NCI-H748 treated with DMSO at 0.1 percent for 48 hours (cell line): ENCODE results near the gene CCDC116.
"Not testable (repeated sequence)": the region's sequence is repeated elsewhere in the genome, so short reads cannot be mapped to it uniquely, and the experiment has no call there.

ENCODE experiments used
- DNase-seq: peaks from one replicate; lab custom pipeline; 2025; lab: John Stamatoyannopoulos, UW

The CCDC116 gene

DNA sequence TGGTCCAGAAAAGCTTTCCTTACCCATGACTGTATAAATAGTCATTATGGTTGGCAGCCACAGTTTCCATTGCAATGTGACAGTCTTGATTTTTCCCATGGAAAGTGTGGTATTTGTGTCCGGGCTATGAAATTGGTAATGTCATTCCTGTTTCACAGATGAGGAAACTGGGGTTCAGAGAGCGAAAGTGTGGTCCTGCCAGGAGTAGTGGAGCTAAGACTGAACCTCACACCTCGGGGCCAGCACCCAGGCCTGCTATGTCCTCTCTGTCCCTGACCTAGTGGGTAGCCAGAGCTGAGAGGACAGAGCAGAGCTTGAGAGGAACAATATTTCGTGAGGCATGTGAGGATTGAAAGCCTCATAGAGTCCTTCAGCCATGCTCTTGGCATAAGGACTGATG is 1.5 kb upstream of the CCDC116 start:
- DNase-seq, result no peak

DNA sequence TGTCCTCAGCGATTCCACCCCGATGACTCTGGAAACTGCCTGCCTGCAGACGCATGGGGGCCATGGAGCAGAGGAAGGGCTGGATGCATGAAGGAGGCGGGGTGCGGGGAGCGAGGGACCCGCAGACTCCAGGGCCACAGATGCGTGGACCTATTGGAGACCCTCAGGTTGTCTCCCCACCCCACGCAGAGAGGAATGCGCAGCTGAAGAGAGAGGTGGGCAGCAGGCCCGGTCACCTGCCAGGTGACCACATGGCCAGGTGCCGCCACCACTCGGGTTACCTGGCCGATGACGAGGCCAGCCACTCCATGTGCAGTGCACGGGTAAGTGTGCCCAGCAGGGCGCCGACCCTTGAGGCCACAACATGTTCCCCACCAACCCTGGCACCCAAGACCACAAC is 371 bp downstream of the CCDC116 start:
- DNase-seq, result no peak

GRCh38 chr22:21633481-21633880 is 921 bp downstream of the CCDC116 start:
- no peak for DNase-seq

DNA sequence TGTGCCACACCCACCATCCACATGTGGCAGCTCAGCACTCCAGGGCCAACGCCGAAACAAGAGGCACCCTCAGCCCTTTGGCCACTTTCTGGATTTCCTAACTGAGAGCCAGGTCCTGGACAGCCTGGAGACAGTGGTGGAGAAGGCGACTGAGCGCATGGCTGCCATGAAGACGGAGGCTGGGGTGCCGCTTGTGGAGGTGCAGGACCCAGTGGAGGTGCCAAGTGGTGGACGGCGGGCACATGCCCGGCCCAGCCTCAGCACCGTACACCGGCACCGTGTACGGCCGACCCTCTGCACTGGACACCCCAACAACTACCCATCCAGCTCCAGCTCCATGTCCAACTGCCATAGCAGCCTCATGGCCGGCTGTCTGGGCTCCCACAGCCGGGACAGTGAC is 1.5 kb downstream of the CCDC116 start:
- no peak for DNase-seq

DNA sequence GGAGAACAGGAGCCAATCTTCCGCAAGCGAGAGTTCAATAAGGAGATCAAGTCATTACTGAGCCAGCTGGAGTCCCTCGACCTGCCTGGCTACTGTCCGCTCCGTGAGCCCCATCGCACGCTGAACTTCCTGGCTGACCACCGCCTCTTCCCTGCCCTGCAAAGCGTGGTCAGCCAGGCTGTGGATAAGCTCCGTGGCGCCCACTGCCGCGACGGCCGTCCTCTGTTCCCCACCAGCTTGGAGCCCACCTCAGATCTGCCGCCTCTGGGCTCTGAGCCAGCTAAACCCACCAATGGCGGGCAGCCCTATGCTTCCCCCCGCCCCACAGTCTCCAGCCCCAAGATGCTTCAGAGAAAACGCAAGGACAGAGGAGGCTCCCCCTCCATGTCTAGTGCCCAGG is 2.3 kb downstream of the CCDC116 start:
- DNase-seq, result no peak

DNA sequence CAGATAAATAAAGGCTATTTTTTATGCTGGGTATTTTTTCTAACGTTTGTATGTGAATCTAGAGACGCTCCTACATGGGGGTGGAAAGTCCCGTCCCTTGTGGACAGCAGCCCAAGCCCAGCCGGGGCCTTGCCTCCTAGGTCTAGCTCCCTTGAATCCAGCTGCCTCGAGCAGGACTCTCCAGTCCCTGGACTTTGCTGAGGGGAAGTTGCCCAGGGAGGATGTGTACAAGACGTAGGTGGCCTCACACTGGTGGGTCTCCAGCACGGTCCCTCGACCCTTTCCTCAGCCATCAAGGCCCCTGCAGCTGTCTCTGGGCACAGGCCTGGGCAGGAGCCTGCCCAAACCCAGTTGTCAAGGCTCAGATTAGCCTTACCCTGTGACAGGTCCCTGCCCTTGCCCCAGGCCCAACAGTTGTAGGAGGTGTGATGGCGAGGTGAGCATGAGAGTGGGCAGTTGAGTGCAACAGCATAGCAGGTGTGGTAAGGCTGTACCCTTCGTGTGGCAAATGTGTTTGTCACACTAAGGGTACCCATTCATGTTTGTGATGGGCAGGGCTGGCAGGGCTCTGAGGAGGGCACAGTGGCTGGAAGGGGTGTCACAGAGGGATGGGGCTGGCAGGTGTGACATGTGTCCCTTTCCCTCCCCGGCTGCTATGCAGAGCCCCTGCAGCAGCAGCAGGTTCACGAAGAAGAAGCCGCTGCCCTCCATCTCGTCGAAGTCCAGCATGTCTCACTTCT is 3.4 kb downstream of the CCDC116 start:
- no peak for DNase-seq

DNA sequence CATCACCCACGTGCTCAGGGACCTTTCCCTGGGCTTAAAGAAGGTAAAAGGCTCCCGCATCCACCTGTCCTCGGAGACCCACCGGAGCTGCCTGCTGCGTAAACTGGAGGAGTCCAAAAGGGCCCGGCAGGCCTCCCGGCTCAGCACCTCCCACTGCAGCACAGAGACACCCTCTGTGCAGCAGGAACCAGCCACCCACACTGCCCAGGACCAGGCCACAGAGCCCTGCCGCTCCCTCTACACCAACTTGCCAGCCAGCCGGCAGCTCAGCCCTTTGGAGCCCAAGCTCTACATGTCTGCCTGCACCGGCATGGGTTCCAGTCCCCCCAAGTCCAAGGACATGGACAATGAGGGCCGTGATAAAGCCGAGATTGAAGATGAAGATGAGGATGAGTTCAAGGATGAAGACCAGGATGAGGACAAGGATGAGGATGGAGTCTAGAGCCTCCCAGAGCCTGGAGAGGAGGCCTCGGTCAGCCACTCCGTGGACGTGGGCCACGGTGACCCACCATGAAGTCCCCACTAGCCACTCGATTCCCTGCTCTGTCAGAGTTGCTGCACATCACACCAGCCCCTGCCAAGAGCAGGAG is 4.2 kb downstream of the CCDC116 start:
- DNase-seq, result no peak

- DNase-seq, result not testable (repeated sequence)
Observed at GRCh38 chr22:21637450-21637849, 4.9 kb downstream of the CCDC116 start.

DNA sequence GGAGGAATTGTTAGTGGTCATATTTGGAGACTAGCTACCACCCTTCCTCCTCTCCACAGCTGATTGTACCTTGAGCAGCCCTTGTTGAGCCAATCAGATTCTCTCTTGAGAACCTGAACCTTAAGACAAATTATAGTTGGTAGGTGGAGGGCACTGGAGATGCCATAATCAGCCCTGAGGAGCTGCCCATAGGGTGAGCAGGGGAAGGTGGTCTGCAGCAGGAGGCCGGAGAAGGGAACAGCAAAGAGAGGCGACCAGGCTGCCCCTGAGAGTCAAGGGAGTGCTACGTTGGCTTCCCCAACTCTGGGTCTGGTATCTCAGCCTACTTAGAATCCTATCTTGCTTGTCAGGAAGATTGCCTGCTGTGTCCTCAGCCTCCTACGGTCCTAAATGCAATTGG is 6.8 kb downstream of the CCDC116 start:
- DNase-seq, result no peak

GRCh38 chr22:21640810-21641209 is 8.2 kb downstream of the CCDC116 start:
- DNase-seq, result no peak

DNA sequence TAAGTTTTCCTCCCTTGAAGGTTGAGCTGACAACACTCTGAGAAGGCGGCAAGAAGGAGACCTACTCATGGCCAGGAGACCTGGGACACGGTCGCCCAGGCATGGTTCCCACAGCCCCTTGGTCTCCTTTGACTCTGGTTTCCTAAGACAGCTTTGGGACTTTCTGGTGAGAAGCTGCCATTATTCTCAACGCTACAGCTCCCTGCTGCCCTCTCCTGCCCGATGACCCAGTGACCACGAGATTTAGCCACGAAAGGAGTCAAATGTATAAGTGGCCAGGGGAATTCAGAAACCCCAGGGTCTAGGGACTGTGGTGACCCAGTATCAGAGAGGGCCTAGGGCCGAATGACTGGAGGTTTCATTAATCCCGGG is 8.8 kb downstream of the CCDC116 start:
- peak; percentile 7 for DNase-seq

- peak; percentile 91 for DNase-seq
Observed at GRCh38 chr22:21641789-21642583, 9.4 kb downstream of the CCDC116 start, which contains the start of gene SDF2L1. Gene SDF2L1, plus strand, starts transcription at chr22:21642302. Its CDS starts 35 bp downstream, at chr22:21642337.

DNA sequence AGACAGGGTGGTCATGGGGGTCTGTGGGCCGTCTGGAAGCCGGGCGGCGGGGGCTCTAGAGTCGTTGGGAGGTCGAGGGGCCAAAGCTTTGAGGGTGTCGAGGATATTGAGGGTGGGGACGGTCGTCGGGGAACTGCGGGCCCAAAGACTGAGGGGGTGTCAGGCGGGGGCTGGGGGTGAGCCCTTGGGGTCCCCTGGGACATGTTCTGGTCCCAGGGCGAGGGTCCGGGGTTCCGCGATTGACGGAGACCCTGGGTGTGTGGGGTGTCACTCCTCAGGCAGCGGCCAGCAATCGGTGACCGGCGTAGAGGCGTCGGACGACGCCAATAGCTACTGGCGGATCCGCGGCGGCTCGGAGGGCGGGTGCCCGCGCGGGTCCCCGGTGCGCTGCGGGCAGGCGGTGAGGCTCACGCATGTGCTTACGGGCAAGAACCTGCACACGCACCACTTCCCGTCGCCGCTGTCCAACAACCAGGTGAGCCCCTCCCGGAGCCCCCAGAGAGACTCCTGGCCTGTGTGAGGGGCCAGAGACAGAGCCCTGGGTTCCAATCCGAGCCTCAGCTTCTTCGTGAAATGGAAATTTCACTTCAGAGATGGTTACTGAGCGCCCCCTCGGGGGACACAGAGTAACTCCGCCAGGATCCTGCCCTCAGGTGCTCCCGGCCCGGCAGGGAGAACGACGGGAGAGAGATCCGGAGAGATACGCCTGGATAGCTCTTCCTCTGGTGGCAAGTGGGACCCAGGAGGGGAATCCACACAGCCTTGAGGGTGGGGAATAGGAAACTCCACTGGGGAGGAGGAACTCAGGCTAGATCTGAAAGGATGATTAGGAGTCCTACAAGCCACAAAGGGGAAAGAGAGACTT is 10.3 kb downstream of the CCDC116 start:
- DNase-seq, result peak; percentile 35

GRCh38 chr22:21643533-21644357 is 11.2 kb downstream of the CCDC116 start:
- no peak for DNase-seq

DNA sequence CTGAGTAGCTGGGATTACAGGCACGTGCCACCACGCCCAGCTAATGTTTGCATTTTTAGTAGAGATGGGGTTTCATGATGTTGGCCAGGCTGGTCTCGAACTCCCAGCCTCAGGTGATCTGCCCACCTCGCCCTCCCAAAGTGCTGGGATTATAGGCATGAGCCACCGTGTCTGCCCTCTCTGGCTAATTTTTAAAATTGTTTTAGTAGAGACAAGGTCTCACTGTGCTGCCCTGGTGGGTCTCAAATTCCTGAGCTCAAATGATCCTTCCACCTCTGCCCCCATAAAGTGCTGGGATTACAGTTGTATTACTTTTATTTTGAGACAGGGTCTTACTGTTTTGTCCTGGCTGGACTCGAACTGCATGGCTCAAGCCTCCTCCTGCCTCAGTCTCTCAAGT is 13.0 kb downstream of the CCDC116 start:
- DNase-seq, result not testable (repeated sequence)

GRCh38 chr22:21646608-21647590 is 14.3 kb downstream of the CCDC116 start:
- peak; percentile 71 for DNase-seq

DNA sequence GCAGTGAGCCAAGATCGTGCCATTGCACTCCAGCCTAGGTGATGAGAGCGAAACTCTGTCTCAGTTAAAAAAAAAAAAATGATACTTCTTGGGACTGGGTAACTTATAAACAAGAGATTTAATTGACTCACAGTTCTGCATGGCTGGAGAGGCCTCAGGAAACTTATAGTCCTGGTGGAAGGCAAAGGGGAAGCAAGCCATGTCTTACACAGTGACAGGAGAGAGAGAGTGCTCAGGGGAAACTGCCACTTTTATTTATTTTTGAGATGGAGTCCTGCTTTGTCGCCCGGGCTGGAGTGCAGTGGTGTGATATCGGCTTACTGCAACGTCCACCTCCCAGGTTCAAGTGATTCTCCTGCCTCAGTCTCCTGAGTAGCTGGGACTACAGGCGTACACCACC is 17.7 kb downstream of the CCDC116 start:
- DNase-seq, result no peak

GRCh38 chr22:21650823-21651520 is 18.4 kb downstream of the CCDC116 start:
- no peak for DNase-seq

DNA sequence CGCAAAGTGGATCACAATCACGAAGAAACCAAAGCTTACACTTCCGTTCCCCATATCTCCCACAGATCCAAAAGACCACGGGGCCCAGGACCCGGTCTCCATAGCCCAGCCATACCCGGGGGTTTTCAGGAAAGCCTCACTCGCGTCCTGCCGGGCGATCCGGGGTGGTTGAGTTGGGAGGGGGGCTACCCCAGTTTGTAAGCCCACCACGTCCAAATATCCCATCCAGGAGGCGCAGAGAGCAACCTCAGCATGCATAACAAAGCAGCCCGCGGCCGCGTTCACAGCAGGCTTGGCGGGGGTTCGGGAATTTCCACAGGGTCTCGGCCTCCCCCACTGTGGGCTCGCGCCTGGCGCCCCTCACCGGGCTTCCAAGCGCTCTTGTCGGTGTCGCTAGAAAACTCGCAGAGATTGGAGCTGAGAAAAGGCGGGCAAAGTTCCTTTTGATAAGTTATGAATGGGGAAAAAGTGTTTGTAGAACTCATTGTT is 19.0 kb downstream of the CCDC116 start:
- no peak for DNase-seq
